Measurements from ENCODE around the gene ZNF578. TPM values are rescaled to one million over a fixed set of nuclear protein-coding genes. Genes with fewer than 3 reads are reported as not detected.
"Not testable (repeated sequence)": the region's sequence is repeated elsewhere in the genome, so short reads cannot be mapped to it uniquely, and the experiment has no call there.

Gene ZNF578
- polyA plus RNA-seq, 5 donors: 2.6 to 6.3 (median 5.2) TPM

DNA sequence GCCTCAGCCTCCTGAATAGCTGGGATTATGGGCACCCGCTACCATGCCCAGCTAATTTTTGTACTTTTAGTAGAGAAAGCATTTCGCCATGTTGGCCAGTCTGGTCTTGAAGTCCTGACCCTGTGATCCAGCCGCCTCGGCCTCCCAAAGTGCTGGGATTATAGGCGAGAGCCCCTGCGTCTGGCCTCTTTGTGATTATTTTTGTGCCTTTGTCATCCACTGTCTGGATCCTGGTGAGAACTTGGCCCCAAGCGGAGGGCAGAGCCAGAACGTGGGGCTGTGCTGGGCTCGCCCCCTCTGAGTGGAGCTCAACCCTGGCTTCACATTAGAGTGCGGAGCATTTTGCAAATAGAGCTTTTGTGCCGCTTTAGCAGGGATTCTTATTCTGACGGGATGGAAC, 47.6 kb downstream of the ZNF578 start:
- DNase-seq: not testable (repeated sequence)

DNA sequence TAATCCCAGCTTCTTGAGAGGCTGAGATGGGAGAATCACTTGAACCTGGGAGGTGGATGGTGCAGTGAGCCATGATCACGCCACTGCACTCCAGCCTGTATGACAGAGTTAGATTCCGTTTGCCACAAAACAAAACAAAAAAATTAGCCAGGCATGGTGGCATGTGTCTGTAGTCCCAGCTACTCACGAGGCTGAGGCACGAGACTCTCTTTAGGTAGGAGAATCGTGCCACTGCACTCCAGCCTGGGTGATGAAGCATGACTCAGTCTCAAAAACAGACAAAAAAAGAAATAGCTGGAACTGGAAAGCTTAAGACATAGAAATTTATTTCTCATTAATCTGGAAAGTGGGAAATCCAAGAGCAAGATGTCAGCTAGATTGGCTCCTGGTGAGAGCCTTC, 53.9 kb downstream of the ZNF578 start:
- DNase-seq: no peak

DNA sequence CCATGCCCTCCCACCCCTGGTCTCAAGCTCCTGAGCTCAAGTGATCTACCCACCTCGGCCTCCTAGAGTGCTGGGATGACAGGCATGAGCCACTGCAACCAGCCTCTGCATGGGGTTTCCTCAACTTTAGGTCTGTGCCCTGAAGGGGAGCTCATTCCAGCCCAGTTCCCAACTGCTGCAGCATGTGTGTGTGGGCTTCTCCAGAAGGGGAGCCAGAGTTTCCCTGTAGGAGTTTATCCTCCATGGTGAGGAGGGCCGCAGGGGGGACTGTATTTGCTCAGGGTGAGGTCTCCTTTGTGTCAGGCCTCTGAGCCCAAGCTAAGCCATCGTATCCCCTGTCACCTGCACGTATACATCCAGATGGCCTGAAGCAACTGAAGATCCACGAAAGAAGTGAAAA, 62.8 kb downstream of the ZNF578 start:
- DNase-seq: no peak

DNA sequence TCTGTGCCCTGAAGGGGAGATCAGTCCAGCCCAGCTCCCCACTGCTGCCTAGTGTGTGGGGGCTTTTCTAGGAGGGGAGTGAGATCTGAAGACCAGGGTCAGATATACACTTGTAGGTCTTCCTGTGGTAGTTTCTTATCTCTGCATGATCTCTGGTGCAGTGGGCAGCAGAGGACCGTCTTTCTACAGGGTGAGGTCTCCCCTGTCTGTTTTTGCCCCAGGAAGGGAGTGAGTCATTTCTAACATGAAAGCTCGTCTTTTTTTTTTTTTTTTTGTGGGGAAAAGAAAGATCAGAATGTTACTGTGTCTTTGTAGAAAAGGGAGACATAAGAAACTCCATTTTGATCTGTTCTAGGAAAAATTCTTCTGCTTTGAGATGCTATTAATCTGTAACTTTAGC, 65.3 kb downstream of the ZNF578 start:
- no peak for DNase-seq

DNA sequence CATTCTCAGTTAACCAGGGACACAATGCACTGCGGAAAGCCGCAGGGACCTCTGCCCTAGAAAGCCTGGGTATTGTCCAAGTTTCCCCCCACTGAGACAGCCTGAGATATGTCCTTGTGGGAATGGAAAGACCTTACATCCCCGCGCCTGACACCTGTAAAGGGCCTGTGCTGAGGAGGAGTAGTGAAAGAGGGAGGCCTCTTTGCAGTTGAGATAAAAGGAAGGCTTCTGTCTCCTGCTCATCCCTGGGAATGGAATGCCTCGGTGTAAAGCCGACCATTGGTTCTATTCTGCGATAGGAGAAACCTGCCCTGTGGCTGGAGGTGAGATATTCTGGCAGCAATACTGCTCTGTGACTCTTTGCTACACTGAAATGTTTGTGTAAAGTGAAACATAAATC, 65.8 kb downstream of the ZNF578 start:
- not testable (repeated sequence) for DNase-seq

DNA sequence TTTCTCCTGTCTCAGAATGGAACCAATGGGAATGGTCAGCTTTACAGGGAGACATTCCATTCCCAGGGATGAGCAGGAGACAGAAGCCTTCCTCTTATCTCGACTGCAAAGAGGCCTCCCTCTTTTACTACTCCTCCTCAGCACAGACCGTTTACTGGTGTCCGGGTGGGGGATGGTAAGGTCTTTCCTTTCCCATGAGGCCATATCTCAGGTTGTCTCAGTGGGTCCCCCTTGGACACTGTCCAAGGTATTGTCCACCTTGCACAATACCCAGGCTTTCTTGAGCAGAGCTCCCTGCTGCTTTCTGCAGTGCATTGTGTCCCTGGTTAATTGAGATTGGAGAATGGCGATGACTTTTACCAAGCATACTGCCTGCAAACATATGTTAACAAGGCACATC, 66.7 kb downstream of the ZNF578 start:
- DNase-seq: no peak

DNA sequence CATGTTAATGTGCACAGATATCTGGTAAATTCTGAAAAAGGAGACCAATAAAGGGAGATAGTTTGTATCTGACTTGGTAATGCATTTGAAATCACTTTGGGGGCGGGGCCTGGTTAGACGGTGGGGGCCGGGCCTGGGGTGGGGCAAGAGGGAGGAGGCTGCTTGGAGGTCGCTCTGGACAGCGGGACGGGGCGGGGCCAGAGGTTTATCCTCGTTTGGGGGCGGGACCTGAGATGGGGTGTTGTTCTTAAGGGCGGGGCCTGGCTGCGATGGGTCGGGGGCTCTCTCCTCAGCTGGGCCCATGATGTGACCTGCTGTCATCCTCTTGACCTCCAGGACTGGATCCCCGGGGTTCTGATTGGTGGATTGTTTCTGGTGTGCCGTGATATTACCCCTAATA, 69.2 kb downstream of the ZNF578 start:
- no peak for DNase-seq

DNA sequence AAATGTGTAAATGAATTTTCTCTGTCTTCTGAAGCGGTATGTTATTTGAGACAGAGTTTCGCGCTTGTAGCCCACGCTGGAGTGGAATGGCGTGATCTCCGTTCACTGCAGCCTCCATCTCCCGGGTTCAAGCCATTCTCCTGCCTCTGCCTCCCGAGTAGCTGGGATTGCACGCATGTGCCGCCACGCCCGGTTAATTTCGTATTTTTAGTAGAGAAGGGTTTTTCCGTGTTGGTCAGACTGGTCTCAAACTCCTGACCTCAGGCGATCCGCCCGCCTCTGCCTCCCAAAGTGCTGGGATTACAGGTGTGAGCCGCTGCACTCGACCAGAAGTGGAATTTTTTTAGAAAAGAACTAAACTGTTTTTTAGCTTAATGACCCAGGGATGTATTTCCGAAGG, 70.7 kb downstream of the ZNF578 start:
- no peak for DNase-seq

DNA sequence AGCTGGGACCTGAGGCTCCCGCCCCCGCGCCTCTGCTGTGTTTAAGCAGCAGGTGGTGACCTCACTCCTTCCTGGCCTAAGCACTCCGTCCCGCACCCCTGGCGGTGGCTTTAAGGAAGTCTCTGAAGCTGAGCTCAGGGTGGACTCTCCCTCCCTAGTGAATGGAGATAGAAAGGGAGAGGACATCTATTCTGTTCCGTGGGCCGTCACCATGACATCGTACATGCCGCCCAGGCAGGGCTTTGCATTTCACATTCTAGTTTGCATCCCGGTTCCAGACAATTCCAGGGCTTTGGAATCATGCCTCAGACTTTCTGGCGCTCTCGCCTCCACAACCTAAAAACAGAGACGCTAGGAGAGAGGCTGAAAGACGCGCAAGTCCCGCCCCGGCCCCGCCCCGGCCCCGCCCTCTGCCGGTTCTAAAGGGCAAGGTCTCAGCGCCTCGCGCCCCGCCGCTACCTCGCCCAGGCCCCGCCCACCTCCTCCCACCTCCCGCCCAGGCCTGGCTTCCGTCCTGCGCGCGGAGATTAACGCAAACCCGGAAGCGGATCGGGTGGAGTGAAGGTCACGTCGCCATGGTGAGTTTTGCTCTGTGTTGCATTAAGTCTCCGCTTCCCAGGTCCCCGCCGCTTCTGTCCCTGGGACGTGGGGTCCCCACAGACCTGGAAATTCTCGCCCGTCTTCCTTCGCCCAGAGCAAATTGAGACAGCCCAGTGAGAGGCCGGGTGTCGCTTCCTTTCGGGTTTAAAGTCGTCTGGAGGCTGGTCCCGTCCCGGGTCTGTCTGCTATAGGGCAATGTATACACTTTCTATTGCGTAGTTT, 74.0 kb downstream of the ZNF578 start, which contains the start of gene ZNF808:
ZNF808 (plus strand) TSS at position 535 of the 822 bp plus-strand sequence. CDS start 15,617 bp downstream, outside the sequence.
- peak; percentile 82 to 91 for DNase-seq

DNA sequence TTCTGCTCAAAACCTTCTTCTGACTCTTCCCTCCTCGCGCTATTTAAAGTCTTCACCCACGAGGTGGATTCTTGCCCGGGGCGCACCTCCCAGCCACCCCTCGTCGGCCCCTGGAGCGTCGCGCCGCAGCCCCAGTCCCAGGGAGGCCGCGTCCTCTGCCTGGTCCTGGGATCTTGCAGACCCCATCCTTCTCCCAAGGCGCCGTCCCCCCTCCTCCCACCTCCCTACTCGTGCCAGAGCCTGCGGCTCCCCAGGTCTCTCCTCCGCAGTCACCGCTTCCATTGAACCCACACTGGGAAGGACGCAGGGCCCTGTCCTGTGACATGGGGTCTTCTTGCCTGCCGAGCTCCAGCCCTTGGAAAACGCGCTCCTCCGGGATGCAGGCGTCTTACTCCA, 74.6 kb downstream of the ZNF578 start:
- no peak for DNase-seq

DNA sequence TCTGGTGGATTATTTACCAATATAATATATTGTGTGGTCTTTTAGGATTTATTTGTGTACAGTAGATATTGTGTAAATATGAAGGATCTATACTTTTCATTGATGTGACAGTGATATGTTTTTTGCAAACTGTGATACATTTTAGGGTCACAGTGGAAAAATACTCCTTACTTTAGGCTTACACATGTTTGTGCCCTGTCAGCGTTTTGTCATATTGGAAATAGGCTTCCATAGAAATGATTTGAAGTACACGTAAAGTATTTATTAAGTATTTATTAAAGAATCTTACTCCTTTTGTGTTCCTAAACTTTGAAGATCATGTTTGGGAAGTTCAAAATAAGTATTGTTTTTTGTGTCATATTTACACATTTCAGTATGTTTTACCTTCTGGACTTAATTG, 79.1 kb downstream of the ZNF578 start:
- no peak for DNase-seq

DNA sequence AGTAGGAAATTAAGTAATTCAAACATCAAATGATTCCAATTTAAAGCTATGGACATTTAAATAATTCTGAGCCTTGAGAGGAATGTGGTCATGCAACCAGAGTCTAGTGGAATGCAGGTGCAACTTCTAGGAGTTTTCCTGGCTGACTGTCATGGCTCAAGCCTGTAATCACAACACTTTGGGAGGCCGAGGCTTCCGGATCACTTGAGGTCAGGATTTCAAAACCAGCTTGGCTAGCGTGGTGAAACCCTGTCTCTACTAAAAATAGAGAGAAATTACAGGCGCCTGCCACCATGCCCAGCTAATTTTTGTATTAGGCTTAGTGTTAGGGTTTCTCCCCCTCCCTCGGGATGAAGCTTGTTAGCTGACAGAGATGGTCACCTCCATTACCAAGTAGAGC, 80.5 kb downstream of the ZNF578 start:
- peak; percentile 33 to 44 for DNase-seq

DNA sequence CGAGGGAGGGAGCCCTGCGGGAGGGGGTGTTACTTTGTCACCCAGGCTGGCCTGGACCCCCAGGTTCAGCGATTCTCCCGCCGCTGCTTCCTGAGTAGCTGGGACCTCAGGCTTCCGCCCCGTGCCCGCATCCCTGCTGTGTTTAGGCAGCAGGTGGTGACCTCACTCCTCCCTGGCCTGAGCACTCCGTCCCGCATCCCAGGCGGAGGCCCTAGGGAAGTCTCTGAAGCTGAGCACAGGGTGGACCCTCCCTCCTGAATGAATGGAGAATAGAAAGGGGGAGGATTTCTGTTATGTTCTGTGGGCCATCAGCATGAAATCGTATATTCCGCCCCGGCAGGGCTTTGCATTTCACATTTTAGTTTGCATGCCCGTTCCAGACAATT, 82.0 kb downstream of the ZNF578 start:
- not testable (repeated sequence) for DNase-seq

DNA sequence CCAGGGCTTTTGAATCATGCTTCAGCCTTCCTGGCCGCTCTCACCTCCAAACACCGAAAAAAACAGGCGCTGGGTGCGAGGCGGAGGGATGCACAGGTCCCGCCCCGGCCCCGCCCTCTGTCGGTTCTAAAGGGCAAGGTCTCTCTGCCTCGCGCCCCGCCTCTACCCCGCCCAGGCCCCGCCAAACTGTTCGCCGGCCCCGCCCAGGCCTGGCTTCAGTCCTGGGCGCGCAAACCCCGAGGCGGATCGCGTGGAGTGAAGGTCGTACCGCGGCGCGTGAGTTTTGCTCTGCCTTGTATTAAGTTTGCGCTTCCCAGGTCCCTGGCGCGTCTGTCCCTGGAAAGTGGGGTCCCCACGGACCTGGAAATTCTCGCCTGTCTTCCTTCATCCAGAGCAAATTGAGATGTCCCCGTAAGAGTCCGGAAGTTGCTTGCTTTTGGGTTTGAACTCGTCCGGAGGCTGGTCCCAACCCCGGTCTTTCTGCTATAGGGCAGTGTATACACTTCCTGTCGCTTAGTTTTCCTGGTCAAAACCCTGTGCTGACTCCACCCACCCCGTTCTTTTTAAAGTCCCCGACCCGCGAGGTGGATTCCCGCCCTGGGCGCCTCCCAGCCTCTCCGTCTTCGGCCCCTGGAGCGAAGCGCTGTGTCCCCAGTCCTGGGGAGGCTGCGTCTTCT, 82.6 kb downstream of the ZNF578 start:
- peak; percentile 74 to 81 for DNase-seq

DNA sequence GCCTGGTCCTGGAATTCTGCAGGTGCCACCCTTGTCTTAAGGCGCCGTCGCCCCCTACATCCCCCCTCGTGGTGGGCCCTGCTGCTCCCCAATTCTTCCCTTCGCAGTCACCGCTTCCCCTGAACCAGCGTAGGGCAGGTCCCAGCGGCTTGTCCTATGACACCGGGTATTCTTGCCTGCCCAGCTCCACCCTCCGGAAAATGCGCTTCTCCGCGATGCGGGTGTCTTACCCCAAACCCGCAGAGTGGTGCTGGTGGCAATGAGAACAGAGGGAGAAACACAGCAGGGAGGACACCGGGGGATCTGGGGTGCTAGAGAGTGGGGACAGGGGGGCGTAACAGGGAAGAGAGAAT, 83.1 kb downstream of the ZNF578 start:
- DNase-seq: peak in 1 of 2 donors; percentile 1

DNA sequence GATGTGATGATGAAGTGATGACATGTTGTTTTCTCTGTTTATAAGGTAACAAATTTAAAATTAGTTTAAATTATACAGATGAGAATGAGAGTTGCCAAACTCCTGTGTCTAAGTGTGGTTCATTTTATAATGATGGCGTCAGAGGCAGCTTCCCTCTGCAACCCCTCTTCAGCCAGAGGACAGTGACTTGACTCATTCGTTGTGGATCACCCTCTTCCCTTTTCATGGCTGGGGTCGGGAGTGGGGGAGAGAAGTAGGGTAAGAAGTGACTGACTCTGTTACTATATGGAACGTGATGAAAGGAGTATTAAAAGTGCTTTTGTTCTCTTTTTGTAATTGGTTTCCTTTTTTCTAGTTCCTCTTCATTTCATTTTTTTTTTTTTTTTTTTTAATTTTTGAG, 85.5 kb downstream of the ZNF578 start:
- not testable (repeated sequence) for DNase-seq

DNA sequence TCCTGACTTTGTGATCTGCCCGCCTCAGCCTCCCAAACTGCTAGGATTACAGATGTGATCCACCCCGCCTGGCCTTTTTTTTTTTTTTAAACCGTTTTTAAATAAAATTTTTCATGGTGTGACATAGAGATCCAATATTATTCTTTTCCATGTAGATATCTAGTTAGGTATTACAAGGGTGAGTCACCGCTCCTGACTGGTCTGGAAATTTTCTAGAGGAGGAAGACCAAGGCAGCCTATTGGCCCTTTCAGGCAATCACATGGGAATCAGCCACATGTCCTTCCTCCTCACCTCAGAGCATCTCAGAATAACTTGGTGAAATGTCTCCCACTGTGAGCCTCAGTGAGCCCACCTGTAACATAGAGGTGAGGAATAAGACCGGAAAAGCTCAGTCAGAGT, 87.8 kb downstream of the ZNF578 start:
- DNase-seq: not testable (repeated sequence)

DNA sequence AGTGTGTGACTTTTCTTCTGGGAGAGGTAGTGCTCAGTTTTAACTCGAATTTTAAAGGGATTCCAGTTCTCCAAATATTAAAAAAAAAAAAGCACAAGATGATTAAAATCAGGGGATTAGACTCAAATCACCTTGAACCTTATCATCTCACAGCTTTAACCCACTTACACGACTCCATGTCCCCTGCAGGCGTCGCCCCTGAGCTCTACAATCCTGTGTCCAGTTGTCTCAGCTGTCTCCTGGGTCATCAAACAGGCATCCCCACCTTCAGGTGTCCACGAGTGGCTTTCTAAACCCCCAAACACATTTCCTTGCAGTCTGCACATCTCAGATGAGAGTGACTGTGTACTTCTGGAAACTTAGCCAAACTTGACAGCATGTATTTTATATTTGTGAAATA, 88.3 kb downstream of the ZNF578 start:
- no peak for DNase-seq

DNA sequence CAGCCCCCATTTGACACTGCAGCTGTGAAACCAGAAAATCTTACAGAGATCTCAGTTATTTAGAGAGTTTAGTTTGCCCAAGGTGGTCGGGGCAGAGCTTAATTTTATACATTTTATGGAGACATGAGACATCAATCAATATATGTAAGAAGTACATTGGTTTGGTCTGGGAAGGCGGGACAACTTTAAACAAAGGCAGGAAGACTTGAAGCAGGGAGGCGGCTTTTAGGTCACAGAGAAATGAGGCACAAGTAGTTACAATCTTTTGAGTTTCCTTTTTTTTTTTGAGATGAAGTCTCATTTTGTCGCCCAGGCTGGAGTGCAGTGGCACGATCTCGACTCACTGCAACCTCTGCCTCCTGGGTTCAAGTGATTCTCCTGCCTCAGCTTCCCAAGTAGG, 89.2 kb downstream of the ZNF578 start:
- DNase-seq: not testable (repeated sequence)

DNA sequence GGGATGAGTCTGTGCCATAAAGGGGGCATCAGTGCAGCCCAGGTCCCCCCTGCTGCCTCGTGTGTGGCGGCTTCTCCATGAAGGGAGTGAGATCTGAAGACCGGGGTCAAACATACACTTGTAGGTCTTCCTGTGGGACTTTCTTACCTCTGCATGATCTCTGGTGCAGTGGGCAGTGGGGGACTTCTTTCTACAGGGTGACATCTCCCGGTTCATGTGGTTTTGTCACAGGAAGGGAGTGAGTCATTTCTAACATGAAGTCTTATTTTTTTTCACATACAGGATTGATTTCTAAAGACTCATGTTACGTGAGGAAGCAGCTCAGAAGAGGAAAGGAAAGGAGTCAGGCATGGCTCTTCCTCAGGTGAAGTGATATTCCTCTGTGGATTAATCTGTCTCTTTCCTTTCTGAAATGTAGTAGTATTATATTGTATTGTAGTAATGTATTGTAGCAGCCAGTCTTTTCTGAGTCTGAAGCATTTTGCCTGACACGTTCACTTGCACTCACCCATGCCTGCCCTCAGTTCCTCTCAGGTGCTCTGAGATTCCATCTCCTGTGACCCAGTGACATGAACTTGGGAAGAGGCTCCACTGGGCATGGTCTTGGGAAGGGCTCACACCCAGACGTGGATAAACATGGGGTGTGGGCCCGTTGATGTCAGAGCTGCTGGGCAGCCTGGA, 89.8 kb downstream of the ZNF578 start:
- no peak for DNase-seq

DNA sequence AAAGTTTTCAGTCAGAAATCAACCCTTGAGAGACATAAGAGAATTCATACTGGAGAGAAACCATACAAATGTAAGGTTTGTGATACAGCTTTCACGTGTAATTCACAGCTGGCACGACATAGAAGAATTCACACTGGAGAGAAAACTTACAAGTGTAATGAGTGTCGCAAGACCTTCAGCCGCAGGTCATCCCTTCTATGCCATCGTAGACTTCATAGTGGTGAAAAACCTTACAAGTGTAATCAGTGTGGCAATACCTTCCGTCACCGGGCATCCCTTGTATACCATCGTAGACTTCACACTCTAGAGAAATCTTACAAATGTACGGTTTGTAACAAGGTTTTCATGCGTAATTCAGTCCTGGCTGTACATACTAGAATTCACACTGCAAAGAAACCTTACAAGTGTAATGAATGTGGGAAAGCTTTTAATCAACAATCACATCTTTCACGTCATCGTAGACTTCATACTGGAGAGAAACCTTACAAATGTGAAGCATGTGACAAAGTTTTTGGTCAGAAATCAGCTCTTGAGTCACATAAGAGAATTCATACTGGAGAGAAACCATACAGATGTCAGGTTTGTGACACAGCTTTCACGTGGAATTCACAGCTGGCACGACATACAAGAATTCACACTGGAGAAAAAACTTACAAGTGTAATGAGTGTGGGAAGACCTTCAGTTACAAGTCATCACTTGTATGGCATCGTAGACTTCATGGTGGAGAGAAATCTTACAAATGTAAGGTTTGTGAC, 101.0 kb downstream of the ZNF578 start:
- no peak for DNase-seq

Data from right lung (tissue), 5 donors.